ENCODE results near the gene SLC22A3. TPM values are rescaled to one million over a fixed set of nuclear protein-coding genes. Genes with fewer than 3 reads are reported as not detected.

SLC22A3 gene
- total and polyA plus RNA-seq, 2 of the 13 experiments (the other 11 are each of a cell fraction or from before 2014, with no cell fraction given): 12.0 to 31.5 TPM

DNA sequence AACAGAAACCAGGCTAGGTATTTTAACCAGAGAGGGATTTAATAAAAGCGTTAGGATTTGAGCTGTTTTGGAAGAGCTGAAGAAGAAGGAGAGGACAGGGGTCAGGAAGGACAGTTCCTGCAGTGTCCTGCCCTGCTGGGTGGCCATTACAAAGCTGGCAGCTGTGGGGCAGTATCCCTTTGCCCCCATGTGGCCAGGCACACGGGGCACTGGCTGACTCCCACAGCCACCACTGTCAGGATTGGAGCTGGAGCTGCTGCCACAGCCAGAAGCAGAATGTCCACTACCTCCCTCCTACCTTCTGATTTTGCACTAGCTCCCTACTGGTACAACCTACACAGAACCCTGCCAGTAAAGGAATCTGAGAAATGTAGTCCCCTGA lies 46.5 kb downstream of the SLC22A3 start:
- Histone ChIP-seq H3K4me1 (ENCODE audit: insufficient read depth, low read length) (peaks cover 49% of the 10 kb centered on the region), H3K9me3 (ENCODE audit: low read length) (no peaks in the 10 kb centered on the region), H3K27ac (ENCODE audit: extremely low read length, insufficient read depth, low read length) (peak overlapping the region; percentile 81), H3K36me3 (replicated peaks in 1 of 2; ENCODE audit: control insufficient read depth in 1 of 2, insufficient read depth in 2 of 2, low read length in 2 of 2) (peaks cover 0 to 5% of the 10 kb centered on the region in 2 experiments; a peak in 2 of 5 replicates), H3K4me3 (replicated peaks in 1 of 3; ENCODE audit: insufficient read depth in 1 of 3, low read depth in 2 of 3, low read length in 3 of 3) (peak overlapping the region; percentile 5 to 56 (median 29); a peak in 4 of 6 replicates), H3K9ac (ENCODE audit: insufficient read depth, low read depth, low read length) (peak overlapping the region; percentile 64), H4K20me1 (ENCODE audit: insufficient read depth, low read length) (no peaks in the 10 kb centered on the region), H3K4me2 (ENCODE audit: low read depth, low read length) (peak overlapping the region; percentile 78), H3K79me2 (ENCODE audit: insufficient read depth, low read length) (peaks cover 7% of the 10 kb centered on the region), H3K27me3 (ENCODE audit: control insufficient read depth in 1 of 2, insufficient read depth in 2 of 2, low read length in 2 of 2) (no peaks in the 10 kb centered on the region), H2AFZ (ENCODE audit: low read length) (peak overlapping the region; percentile 55)
- intact Hi-C loops (cut with micrococcal nuclease; ENCODE audit: unreplicated experiment) (loop anchor here (1.0 to 5.0 kb wide), 3 partner anchors 38 to 257 kb away; no protein-coding TSS in a partner anchor), in situ Hi-C loops (cut with HindIII; ENCODE audit: extremely low pct_ligation_motif_present, low pct_unique_long_range_greater_than_20kb) (no loop called here)
- POLR2A ChIA-PET: interaction anchor here (0.7 to 2.0 kb wide), 12 partner anchors 11 to 605 kb away, joined by 3 to 28 read pairs (median 4); partner anchors contain the start of genes MRPL18, SLC22A3 and TCP1
- CTCF ChIA-PET (ENCODE audit: low intra/inter-chr PET ratio, low total read pairs): no interaction called here
- DNase-seq (ENCODE audit: low spot score): peak; percentile 22
- no TSS peak for BruUV-seq (replicated peaks)
- FAIRE-seq: no peak
- WGBS (ENCODE audit: low lambda C conversion rate): 4% methylated on average over 1 of the region's 2 CpGs
- ATAC-seq: peak; percentile 83
- no peak for TF ChIP-seq MTA3 (CRISPR knock-in tag; IDR thresholded peaks at IDR 0.05)
- no peak; the same call in 1 of the 2 replicates for TF ChIP-seq IRF2 (CRISPR knock-in tag; IDR thresholded peaks at IDR 0.05)
- no peak for TF ChIP-seq ZNF367 (CRISPR knock-in tag; IDR thresholded peaks at IDR 0.05; ENCODE audit: borderline replicate concordance)
- TF ChIP-seq ZBTB3 (CRISPR knock-in tag; IDR thresholded peaks at IDR 0.05; ENCODE audit: borderline replicate concordance, low read depth): no peak
- 0 out of 2 replicates have a peak, but pooled peaks have one; percentile 69 for TF ChIP-seq ADNP (CRISPR knock-in tag; IDR thresholded peaks at IDR 0.05)
- no peak; the same call in 1 of the 2 replicates for TF ChIP-seq PHF8 (CRISPR knock-in tag; IDR thresholded peaks at IDR 0.05)
- no peak for TF ChIP-seq TRAFD1 (CRISPR knock-in tag; IDR thresholded peaks at IDR 0.05; ENCODE audit: borderline replicate concordance)
- no peak for TF ChIP-seq THYN1 (CRISPR knock-in tag; IDR thresholded peaks at IDR 0.05; ENCODE audit: borderline replicate concordance, low read depth)
- TF ChIP-seq NR2C2 (CRISPR knock-in tag; IDR thresholded peaks at IDR 0.05; ENCODE audit: borderline replicate concordance): peak; percentile 12; the same call in 1 of the 2 replicates
- TF ChIP-seq, protein P1, sequence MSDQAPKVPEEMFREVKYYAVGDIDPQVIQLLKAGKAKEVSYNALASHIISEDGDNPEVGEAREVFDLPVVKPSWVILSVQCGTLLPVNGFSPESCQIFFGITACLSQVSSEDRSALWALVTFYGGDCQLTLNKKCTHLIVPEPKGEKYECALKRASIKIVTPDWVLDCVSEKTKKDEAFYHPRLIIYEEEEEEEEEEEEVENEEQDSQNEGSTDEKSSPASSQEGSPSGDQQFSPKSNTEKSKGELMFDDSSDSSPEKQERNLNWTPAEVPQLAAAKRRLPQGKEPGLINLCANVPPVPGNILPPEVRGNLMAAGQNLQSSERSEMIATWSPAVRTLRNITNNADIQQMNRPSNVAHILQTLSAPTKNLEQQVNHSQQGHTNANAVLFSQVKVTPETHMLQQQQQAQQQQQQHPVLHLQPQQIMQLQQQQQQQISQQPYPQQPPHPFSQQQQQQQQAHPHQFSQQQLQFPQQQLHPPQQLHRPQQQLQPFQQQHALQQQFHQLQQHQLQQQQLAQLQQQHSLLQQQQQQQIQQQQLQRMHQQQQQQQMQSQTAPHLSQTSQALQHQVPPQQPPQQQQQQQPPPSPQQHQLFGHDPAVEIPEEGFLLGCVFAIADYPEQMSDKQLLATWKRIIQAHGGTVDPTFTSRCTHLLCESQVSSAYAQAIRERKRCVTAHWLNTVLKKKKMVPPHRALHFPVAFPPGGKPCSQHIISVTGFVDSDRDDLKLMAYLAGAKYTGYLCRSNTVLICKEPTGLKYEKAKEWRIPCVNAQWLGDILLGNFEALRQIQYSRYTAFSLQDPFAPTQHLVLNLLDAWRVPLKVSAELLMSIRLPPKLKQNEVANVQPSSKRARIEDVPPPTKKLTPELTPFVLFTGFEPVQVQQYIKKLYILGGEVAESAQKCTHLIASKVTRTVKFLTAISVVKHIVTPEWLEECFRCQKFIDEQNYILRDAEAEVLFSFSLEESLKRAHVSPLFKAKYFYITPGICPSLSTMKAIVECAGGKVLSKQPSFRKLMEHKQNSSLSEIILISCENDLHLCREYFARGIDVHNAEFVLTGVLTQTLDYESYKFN (CRISPR knock-in tag; conservative IDR thresholded peaks at IDR 0.05): no peak
- TF ChIP-seq MYPOP (CRISPR knock-in tag; IDR thresholded peaks at IDR 0.05): peak; percentile 29; the same call in 1 of the 2 replicates
- TF ChIP-seq ZNF296 (CRISPR knock-in tag; conservative IDR thresholded peaks at IDR 0.05): 0 out of 2 replicates have a peak, but pooled peaks have one; percentile 43
- no peak for TF ChIP-seq ARID3A (IDR thresholded peaks at IDR 0.05; ENCODE audit: low read depth, low read length)
- no peak for TF ChIP-seq ZNF83 (CRISPR knock-in tag; IDR thresholded peaks at IDR 0.05; ENCODE audit: borderline replicate concordance)
- TF ChIP-seq ZNF235 (CRISPR knock-in tag; IDR thresholded peaks at IDR 0.05; ENCODE audit: borderline replicate concordance): no peak
- TF ChIP-seq SMYD3 (CRISPR knock-in tag; IDR thresholded peaks at IDR 0.05): no peak

Measured in HepG2 (cell line).